ENCODE data around the gene CDCP1. TPM values are rescaled to one million over a fixed set of nuclear protein-coding genes. Genes with fewer than 3 reads are reported as not detected.

CDCP1 gene
- total RNA-seq, 1 donor from 2014 or later = 3.2 TPM

Other genes starting within 250 kb of the CDCP1 start
- gene ZDHHC3, start 170.2 kb downstream of the CDCP1 start, total RNA-seq = 42.0 and 46.2 TPM in 2 replicates
- 95.5 and 97.9 TPM in 2 replicates for gene EXOSC7, start 170.1 kb downstream of the CDCP1 start, total RNA-seq
- gene CLEC3B, start 120.1 kb downstream of the CDCP1 start, total RNA-seq = not detected in 2 replicates
- 0.44 and 0.66 TPM in 2 replicates for gene TMEM158, start 79.9 kb upstream of the CDCP1 start, total RNA-seq
- gene LARS2, start 242.2 kb upstream of the CDCP1 start, total RNA-seq = 29.6 and 32.9 TPM in 2 replicates

Measured in activated CD4-positive, alpha-beta T cell treated with anti-CD3 and anti-CD28 coated beads, Interleukin-2, amount 10 ng/mL, durations not matched to agents 24 days and 14 days (primary cell).